H9 (cell line): Measurements from ENCODE around the gene AKT3. TPM values are rescaled to one million over a fixed set of nuclear protein-coding genes. Genes with fewer than 3 reads are reported as not detected.

Source experiments
- DNase-seq: peaks from one replicate; pipeline ENCODE4 v3.0.0-alpha.2; 2017
- H2AFZ ChIP-seq: one replicate; pipeline ENCODE4 v1.6.1; 2013; ENCODE audit warnings: mild to moderate bottlenecking, low read length, control low read depth, moderate library complexity
- H2AK5ac ChIP-seq: 2 replicates; pipeline ENCODE4 v1.6.1; 2013; ENCODE audit warnings: low read length, control low read depth, mixed read lengths; ENCODE audit not compliant: insufficient read length
- H2BK120ac ChIP-seq: one replicate; pipeline ENCODE4 v1.6.1; 2013; ENCODE audit warnings: low read depth, mild to moderate bottlenecking, low read length, control low read depth, inconsistent platforms; ENCODE audit not compliant: poor library complexity, severe bottlenecking
- H2BK12ac ChIP-seq: 2 replicates; pipeline ENCODE4 v1.6.1; 2013; ENCODE audit warnings: low read length, control low read depth, mixed read lengths, low read depth; ENCODE audit not compliant: insufficient read length
- H2BK15ac ChIP-seq: 2 replicates; pipeline ENCODE4 v1.6.1; 2013; ENCODE audit warnings: low read depth, low read length, control low read depth
- H2BK20ac ChIP-seq: one replicate; pipeline ENCODE4 v1.6.1; 2013; ENCODE audit warnings: low read depth, mild to moderate bottlenecking, low read length, control low read depth, inconsistent platforms; ENCODE audit not compliant: poor library complexity, severe bottlenecking
- H2BK5ac ChIP-seq: 2 replicates; pipeline ENCODE4 v1.6.1; 2013; ENCODE audit warnings: low read length, control low read depth, mixed read lengths; ENCODE audit not compliant: insufficient read length
- H3K14ac ChIP-seq: 2 replicates; pipeline ENCODE4 v1.6.1; 2013; ENCODE audit warnings: low read length, control low read depth; ENCODE audit not compliant: insufficient read depth
- H3K18ac ChIP-seq: 2 replicates; pipeline ENCODE4 v1.6.1; 2013; ENCODE audit warnings: low read depth, mild to moderate bottlenecking, mixed read lengths, low read length, control low read depth; ENCODE audit not compliant: insufficient read length
- H3K23ac ChIP-seq: 2 replicates; pipeline ENCODE4 v1.6.1; 2013; ENCODE audit warnings: low read length, control low read depth, mixed read lengths, low read depth; ENCODE audit not compliant: insufficient read length
- H3K23me2 ChIP-seq: 2 replicates; pipeline ENCODE4 v1.6.1; 2013; ENCODE audit warnings: low read depth, mild to moderate bottlenecking, mixed read lengths, low read length, control low read depth; ENCODE audit not compliant: insufficient read length, poor library complexity, severe bottlenecking
- H3K27ac ChIP-seq: 2 replicates; pipeline ENCODE4 v1.5.1; 2013; ENCODE audit warnings: low read length, control low read depth, mixed read lengths, low read depth; ENCODE audit not compliant: insufficient read length
- H3K27me3 ChIP-seq: 2 replicates; pipeline ENCODE4 v1.6.1; 2013; ENCODE audit warnings: low read length, control low read depth, inconsistent platforms; ENCODE audit not compliant: insufficient read depth
- H3K4ac ChIP-seq: 2 replicates; pipeline ENCODE4 v1.6.1; 2013; ENCODE audit warnings: low read depth, mild to moderate bottlenecking, control low read depth, inconsistent platforms, low read length, moderate library complexity
- H3K4me1 ChIP-seq: 2 replicates; pipeline ENCODE4 v1.6.1; 2013; ENCODE audit warnings: low read length, control low read depth, inconsistent platforms; ENCODE audit not compliant: insufficient read depth
- H3K4me2 ChIP-seq: 2 replicates; pipeline ENCODE4 v1.6.1; 2013; ENCODE audit warnings: low read length, control low read depth, mixed read lengths; ENCODE audit not compliant: insufficient read length, insufficient read depth
- H3K56ac ChIP-seq: 2 replicates; pipeline ENCODE4 v1.6.1; 2013; ENCODE audit warnings: low read depth, mild to moderate bottlenecking, mixed read lengths, low read length, control low read depth; ENCODE audit not compliant: insufficient read length
- H3K79me1 ChIP-seq: 2 replicates; pipeline ENCODE4 v1.6.1; 2013; ENCODE audit warnings: low read depth, mild to moderate bottlenecking, moderate library complexity, low read length, control low read depth, inconsistent platforms; ENCODE audit not compliant: insufficient read depth, poor library complexity, severe bottlenecking
- H3K79me2 ChIP-seq: 2 replicates; pipeline ENCODE4 v1.6.1; 2013; ENCODE audit warnings: low read length, control low read depth, inconsistent platforms; ENCODE audit not compliant: insufficient read depth
- H3K9ac ChIP-seq: 2 replicates; pipeline ENCODE4 v1.6.1; 2013; ENCODE audit warnings: low read length, control low read depth, mixed read lengths; ENCODE audit not compliant: insufficient read length; ENCODE audit errors: extremely low read depth
- H3K9me3 ChIP-seq: one replicate; pipeline ENCODE4 v1.6.1; 2013; ENCODE audit warnings: low read depth, low read length, inconsistent platforms; ENCODE audit not compliant: control insufficient read depth
- H3T11ph ChIP-seq: one replicate; pipeline ENCODE4 v1.6.1; 2013; ENCODE audit warnings: mild to moderate bottlenecking, low read length, control low read depth, inconsistent platforms
- H4K20me1 ChIP-seq: one replicate; pipeline ENCODE4 v1.6.1; 2013; ENCODE audit not compliant: control insufficient read depth, insufficient read length, insufficient read depth
- H4K5ac ChIP-seq: 2 replicates; pipeline ENCODE4 v1.6.1; 2013; ENCODE audit warnings: low read depth, mild to moderate bottlenecking, mixed read lengths, low read length, control low read depth; ENCODE audit not compliant: insufficient read length
- H4K8ac ChIP-seq: replicated peaks from 2 replicates; pipeline ENCODE4 v1.6.1; 2013; ENCODE audit warnings: low read length, control low read depth, mixed read lengths, low read depth; ENCODE audit not compliant: insufficient read length
- H4K91ac ChIP-seq: 2 replicates; pipeline ENCODE4 v1.6.1; 2013; ENCODE audit warnings: low read depth, mild to moderate bottlenecking, moderate library complexity, mixed read lengths, low read length, control low read depth; ENCODE audit not compliant: insufficient read length
- H3K27ac Mint-ChIP-seq, 3 experiments: 2 replicates in 2 of 3; 3 replicates in 1 of 3; pipeline ENCODE4 v1.8.0; 2020 to 2021; ENCODE audit warnings: mixed read lengths in 3 of 3, mild to moderate bottlenecking in 1 of 3, moderate library complexity in 1 of 3
- H3K27me3 Mint-ChIP-seq: 2 replicates; pipeline ENCODE4 v1.8.0; 2021; ENCODE audit warnings: low read depth, mild to moderate bottlenecking, moderate library complexity, mixed read lengths
- H3K36me3 Mint-ChIP-seq, 3 experiments: 2 replicates in 2 of 3; 3 replicates in 1 of 3; pipeline ENCODE4 v1.8.0; 2020 to 2021; ENCODE audit warnings: low read depth in 3 of 3, mixed read lengths in 3 of 3; ENCODE audit not compliant: insufficient read depth in 1 of 3
- H3K4me1 Mint-ChIP-seq, 2 experiments: 2 replicates each; pipeline ENCODE4 v1.8.0; 2020; ENCODE audit warnings: mixed read lengths in 2 of 2
- H3K4me3 Mint-ChIP-seq, 2 experiments: 2 replicates in 1 of 2; 3 replicates in 1 of 2; pipeline ENCODE4 v1.8.0; 2020 to 2021; ENCODE audit warnings: mild to moderate bottlenecking in 2 of 2, mixed read lengths in 2 of 2, moderate library complexity in 1 of 2
- H3K9me3 Mint-ChIP-seq, 2 experiments: 2 replicates in 1 of 2; 3 replicates in 1 of 2; pipeline ENCODE4 v1.8.0; 2020; ENCODE audit warnings: mild to moderate bottlenecking in 2 of 2, mixed read lengths in 2 of 2, moderate library complexity in 1 of 2
- WGBS: extraction: QIAGEN DNeasy Blood & Tissue Kit; methylation state at CpG from one replicate; pipeline ENCODE4 v1.1.7; 2013; ENCODE audit warnings: missing lambda C conversion rate, low lambda C conversion rate, mixed read lengths; ENCODE audit not compliant: insufficient read length; ENCODE audit errors: extremely low coverage; 5-methylcytosine and 5-hydroxymethylcytosine counted together
- total RNA-seq: library from RNA; stranded (reverse); gene quantifications from 2 replicates; pipeline ENCODE4 v1.2.1, GENCODE V29; 2021
- TF ChIP-seq, protein P1 (sequence below): fragments of 200-600 bp; sonication (generic); conservative IDR thresholded peaks from 3 replicates; pipeline ENCODE4 v1.8.0; 2021; ENCODE audit warnings: antibody characterized with exemption, mild to moderate bottlenecking

Gene AKT3
- total RNA-seq, 1 experiment from 2014 or later = 27.8 TPM

DNA sequence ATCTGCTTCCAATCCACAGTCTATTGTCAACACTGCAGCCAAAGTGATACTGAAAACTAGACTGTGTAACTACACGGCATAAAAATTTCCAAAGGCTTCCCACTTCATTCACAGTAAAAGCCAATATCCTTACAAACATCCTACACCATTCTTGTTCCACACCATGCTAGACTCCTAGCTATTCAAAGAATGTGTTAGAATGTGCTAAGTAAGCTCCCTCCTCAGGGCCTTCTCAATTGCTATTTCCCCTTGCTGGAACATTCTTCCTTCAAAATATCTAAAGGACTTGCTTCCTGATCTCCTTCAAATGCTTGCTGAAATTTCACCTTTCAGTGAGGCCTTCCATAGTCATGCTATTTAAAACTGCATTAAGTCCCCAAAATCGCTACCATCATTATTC lies 228.1 kb downstream of the AKT3 start:
- Histone ChIP-seq H2BK120ac (no peak overlapping the region), H3K4ac (no peak overlapping the region), H4K20me1 (no peaks in the 10 kb centered on the region), H3K56ac (no peak overlapping the region), H3K23me2 (no peaks in the 10 kb centered on the region), H4K5ac (no peak overlapping the region), H3K79me2 (no peaks in the 10 kb centered on the region), H3K23ac (no peak overlapping the region), H2BK20ac (no peak overlapping the region), H4K8ac (no peak overlapping the region), H3K4me1 (no peaks in the 10 kb centered on the region), H2AK5ac (no peak overlapping the region), H4K91ac (no peak overlapping the region), H3T11ph (no peak overlapping the region), H3K27me3 (no peaks in the 10 kb centered on the region), H3K14ac (no peak overlapping the region), H3K18ac (no peak overlapping the region), H3K79me1 (no peaks in the 10 kb centered on the region), H3K27ac (no peak overlapping the region), H2BK15ac (no peak overlapping the region), H2AFZ (no peak overlapping the region), H3K9ac (no peak overlapping the region), H2BK5ac (no peak overlapping the region), H3K4me2 (no peak overlapping the region), H3K9me3 (peaks cover 19% of the 10 kb centered on the region), H2BK12ac (no peak overlapping the region)
- TF ChIP-seq, protein P1, sequence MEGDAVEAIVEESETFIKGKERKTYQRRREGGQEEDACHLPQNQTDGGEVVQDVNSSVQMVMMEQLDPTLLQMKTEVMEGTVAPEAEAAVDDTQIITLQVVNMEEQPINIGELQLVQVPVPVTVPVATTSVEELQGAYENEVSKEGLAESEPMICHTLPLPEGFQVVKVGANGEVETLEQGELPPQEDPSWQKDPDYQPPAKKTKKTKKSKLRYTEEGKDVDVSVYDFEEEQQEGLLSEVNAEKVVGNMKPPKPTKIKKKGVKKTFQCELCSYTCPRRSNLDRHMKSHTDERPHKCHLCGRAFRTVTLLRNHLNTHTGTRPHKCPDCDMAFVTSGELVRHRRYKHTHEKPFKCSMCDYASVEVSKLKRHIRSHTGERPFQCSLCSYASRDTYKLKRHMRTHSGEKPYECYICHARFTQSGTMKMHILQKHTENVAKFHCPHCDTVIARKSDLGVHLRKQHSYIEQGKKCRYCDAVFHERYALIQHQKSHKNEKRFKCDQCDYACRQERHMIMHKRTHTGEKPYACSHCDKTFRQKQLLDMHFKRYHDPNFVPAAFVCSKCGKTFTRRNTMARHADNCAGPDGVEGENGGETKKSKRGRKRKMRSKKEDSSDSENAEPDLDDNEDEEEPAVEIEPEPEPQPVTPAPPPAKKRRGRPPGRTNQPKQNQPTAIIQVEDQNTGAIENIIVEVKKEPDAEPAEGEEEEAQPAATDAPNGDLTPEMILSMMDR = no peak
- H3K36me3 Mint-ChIP-seq = peaks cover 34 to 37% (median 34%) of the 10 kb centered on the region in 3 experiments
- no peak overlapping the region for H3K4me3 Mint-ChIP-seq
- no CpG with 5 or more reads among the region's 2 CpGs for WGBS
- no peak overlapping the region for H3K27ac Mint-ChIP-seq
- H3K27me3 Mint-ChIP-seq = no peaks in the 10 kb centered on the region
- DNase-seq = no peak
- no peaks in the 10 kb centered on the region for H3K4me1 Mint-ChIP-seq
- H3K9me3 Mint-ChIP-seq = peaks cover 22 to 24% of the 10 kb centered on the region in 2 experiments
